Urinary bladder (tissue), 4 donors: ENCODE data around the gene ATP8B4. TPM values are rescaled to one million over a fixed set of nuclear protein-coding genes. Genes with fewer than 3 reads are reported as not detected.
"Not testable (repeated sequence)": the region's sequence is repeated elsewhere in the genome, so short reads cannot be mapped to it uniquely, and the experiment has no call there.

Experiments
- DNase-seq: peaks from one replicate; pipeline ENCODE4 v3.0.0-alpha.2; 2015; ENCODE audit errors: extremely low spot score
- H3K27ac ChIP-seq: one replicate; pipeline ENCODE4 v1.5.1; 2013; ENCODE audit warnings: low read depth, mild to moderate bottlenecking, moderate library complexity
- H3K36me3 ChIP-seq: one replicate; pipeline ENCODE4 v1.6.1; 2013; ENCODE audit warnings: mild to moderate bottlenecking, moderate library complexity; ENCODE audit not compliant: insufficient read depth
- H3K4me1 ChIP-seq: one replicate; pipeline ENCODE4 v1.6.1; 2013; ENCODE audit warnings: mild to moderate bottlenecking, moderate library complexity; ENCODE audit not compliant: insufficient read depth
- H3K4me3 ChIP-seq: one replicate; pipeline ENCODE4 v1.5.1; 2013; ENCODE audit warnings: low read depth, low read length
- WGBS: extraction: QIAGEN DNeasy Blood & Tissue Kit; methylation state at CpG from one replicate; pipeline ENCODE4 v1.1.7; 2013; 5-methylcytosine and 5-hydroxymethylcytosine counted together
- polyA plus RNA-seq: library from polyadenylated mRNA; stranded (reverse); fragments of 200-250 nt; gene quantifications from one replicate; pipeline ENCODE4 v1.2.3, GENCODE V29; 2013
- total RNA-seq: library from RNA; depleted of rRNA; stranded (reverse); fragments of >200 nt; gene quantifications from one replicate; pipeline ENCODE4 v1.2.3, GENCODE V29; 2014
- donor health status: healthy with polysubstance abuse.
- donor health status: healthy.

The ATP8B4 gene
- total RNA-seq, result 24.3 TPM
- polyA plus RNA-seq, result 6.6 TPM

- Histone ChIP-seq H3K4me3 (no peak within 1 kb of the TSS), H3K27ac (no peak within 1 kb of the TSS), H3K4me1 (no peaks in the 10 kb centered on the region), H3K36me3 (no peaks in the 10 kb centered on the region)
- 66% methylated on average over 4 of the region's 4 CpGs for WGBS
- DNase-seq, result no peak
Observed at GRCh38 chr15:50119063-50120040, at the start of gene ATP8B4. TSS of gene ATP8B4 (minus strand) at chr15:50119233. CDS start at chr15:50106966, 12,267 bp downstream.

- Histone ChIP-seq H3K36me3 (no peaks in the 10 kb centered on the region), H3K4me3 (no peak overlapping the region), H3K27ac (no peak overlapping the region), H3K4me1 (no peaks in the 10 kb centered on the region)
- no peak for DNase-seq
- WGBS, result 85% methylated on average over 4 of the region's 4 CpGs
Observed at GRCh38 chr15:50168379-50168778, 49.3 kb upstream of the ATP8B4 start.

- no peak for DNase-seq
- Histone ChIP-seq H3K4me3 (no peak overlapping the region), H3K27ac (no peak overlapping the region), H3K36me3 (no peaks in the 10 kb centered on the region), H3K4me1 (no peaks in the 10 kb centered on the region)
Observed at GRCh38 chr15:50167110-50167509, 48.1 kb upstream of the ATP8B4 start.

- no peak for DNase-seq
- Histone ChIP-seq H3K36me3 (no peaks in the 10 kb centered on the region), H3K4me1 (no peaks in the 10 kb centered on the region), H3K4me3 (no peak overlapping the region), H3K27ac (no peak overlapping the region)
- WGBS, result 45% methylated on average over 1 of the region's 1 CpG
Observed at GRCh38 chr15:50166216-50166615, 47.2 kb upstream of the ATP8B4 start.

- Histone ChIP-seq H3K4me3 (no peak overlapping the region), H3K4me1 (no peaks in the 10 kb centered on the region), H3K27ac (no peak overlapping the region), H3K36me3 (no peaks in the 10 kb centered on the region)
- WGBS, result 91% methylated on average over 1 of the region's 1 CpG
- DNase-seq, result no peak
Observed at GRCh38 chr15:50164458-50164857, 45.4 kb upstream of the ATP8B4 start.

- no peak overlapping the region for H3K27ac ChIP-seq
- H3K4me1 ChIP-seq, result no peaks in the 10 kb centered on the region
- no peak overlapping the region for H3K4me3 ChIP-seq
- DNase-seq, result no peak
- WGBS, result 69% methylated on average over 2 of the region's 2 CpGs
- H3K36me3 ChIP-seq, result no peaks in the 10 kb centered on the region
Observed at GRCh38 chr15:50163719-50164410, 44.8 kb upstream of the ATP8B4 start.

GRCh38 chr15:50162969-50163718 lies 44.1 kb upstream of the ATP8B4 start:
- no peaks in the 10 kb centered on the region for H3K4me1 ChIP-seq
- DNase-seq, result no peak
- no peak overlapping the region for H3K27ac ChIP-seq
- WGBS, result 69% methylated on average over 2 of the region's 2 CpGs
- H3K4me3 ChIP-seq, result no peak overlapping the region
- H3K36me3 ChIP-seq, result no peaks in the 10 kb centered on the region

- H3K36me3 ChIP-seq, H3K4me1 ChIP-seq, DNase-seq, H3K27ac ChIP-seq, H3K4me3 ChIP-seq: not testable (repeated sequence)
- WGBS, result 97% methylated on average over 27 of the region's 28 CpGs
Observed at GRCh38 chr15:50158236-50158635, 39.2 kb upstream of the ATP8B4 start.

- no peak overlapping the region for H3K4me3 ChIP-seq
- 93% methylated on average over 2 of the region's 2 CpGs for WGBS
- H3K27ac ChIP-seq, result no peak overlapping the region
- H3K36me3 ChIP-seq, result no peaks in the 10 kb centered on the region
- H3K4me1 ChIP-seq, result no peaks in the 10 kb centered on the region
- no peak for DNase-seq
Observed at GRCh38 chr15:50151476-50151875, 32.4 kb upstream of the ATP8B4 start.

GRCh38 chr15:50150851-50151250 lies 31.8 kb upstream of the ATP8B4 start:
- no peak for DNase-seq
- Histone ChIP-seq H3K36me3 (no peaks in the 10 kb centered on the region), H3K4me3 (no peak overlapping the region), H3K4me1 (no peaks in the 10 kb centered on the region), H3K27ac (no peak overlapping the region)

GRCh38 chr15:50150349-50150748 lies 31.3 kb upstream of the ATP8B4 start:
- H3K27ac ChIP-seq, result no peak overlapping the region
- H3K36me3 ChIP-seq, result no peaks in the 10 kb centered on the region
- DNase-seq, result no peak
- 92% methylated on average over 3 of the region's 3 CpGs for WGBS
- no peak overlapping the region for H3K4me3 ChIP-seq
- no peaks in the 10 kb centered on the region for H3K4me1 ChIP-seq

GRCh38 chr15:50149090-50149489 lies 30.1 kb upstream of the ATP8B4 start:
- no peak for DNase-seq
- H3K4me3 ChIP-seq, result no peak overlapping the region
- no peaks in the 10 kb centered on the region for H3K4me1 ChIP-seq
- 22% methylated on average over 1 of the region's 1 CpG for WGBS
- H3K27ac ChIP-seq, result no peak overlapping the region
- no peaks in the 10 kb centered on the region for H3K36me3 ChIP-seq

- no peak overlapping the region for H3K4me3 ChIP-seq
- no peaks in the 10 kb centered on the region for H3K4me1 ChIP-seq
- WGBS, result 81% methylated on average over 4 of the region's 4 CpGs
- no peaks in the 10 kb centered on the region for H3K36me3 ChIP-seq
- H3K27ac ChIP-seq, result no peak overlapping the region
- DNase-seq, result no peak
Observed at GRCh38 chr15:50148362-50148963, 29.4 kb upstream of the ATP8B4 start.
